ENCODE results near the gene RAD23B.

GRCh38 chr9:107330420-107330819, 47.3 kb downstream of the RAD23B start:
- no peak for TF ChIP-seq CTCF (IDR thresholded peaks at IDR 0.05)
- no peak for TF ChIP-seq POLR2A (IDR thresholded peaks at IDR 0.05)

Measured in tibial nerve (tissue), 3 donors.